HG02852 (cell line): Measurements from ENCODE around the gene CACNA2D4.

Source experiments
- ATAC-seq: cut with Tn5 transposase; IDR thresholded peaks from one replicate; pipeline ENCODE4 v1.9.1; 2021; ENCODE audit warnings: mild to moderate bottlenecking, moderate library complexity; ENCODE audit not compliant: unreplicated experiment

CACNA2D4 gene

GRCh38 chr12:1758887-1759286 is 159.6 kb downstream of the CACNA2D4 start:
- no peak for ATAC-seq

DNA sequence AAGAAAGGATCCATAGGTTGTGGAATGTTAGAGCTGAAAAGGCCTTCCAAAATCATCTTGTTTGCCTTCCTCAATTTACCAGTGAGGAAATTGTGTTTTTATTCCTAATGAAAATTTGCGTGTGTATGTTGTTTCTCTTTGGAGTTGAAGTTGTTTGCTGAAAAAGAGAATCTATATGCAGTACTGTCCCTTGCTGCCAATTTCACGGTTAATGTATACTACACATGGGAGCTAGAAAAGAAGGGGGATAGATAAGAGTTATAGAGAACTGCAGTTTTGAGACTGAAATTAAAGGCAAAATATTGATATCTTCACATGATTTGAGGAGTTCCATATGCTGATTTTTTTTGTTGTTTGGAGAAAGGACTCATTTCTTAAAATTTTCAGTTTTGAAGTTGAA is 160.1 kb downstream of the CACNA2D4 start:
- ATAC-seq, result no peak

DNA sequence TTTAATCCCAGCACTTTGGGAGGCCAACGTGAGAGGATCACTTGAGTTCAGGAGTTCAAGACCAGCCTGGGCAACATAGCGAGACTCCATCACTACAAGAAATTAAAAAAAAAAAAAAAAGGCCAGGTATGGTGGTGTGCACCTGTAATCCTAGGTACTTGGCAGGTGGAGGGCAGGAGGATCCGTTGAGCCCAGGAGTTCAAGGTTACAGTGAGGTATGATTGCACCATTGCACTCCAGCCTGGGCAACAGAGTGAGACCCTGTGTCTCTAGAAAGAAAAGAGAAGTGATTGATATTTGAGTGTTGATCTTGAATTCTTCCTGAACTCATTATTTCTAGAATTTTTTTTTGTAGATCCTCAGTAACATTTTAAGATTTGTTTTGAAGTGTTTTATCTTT is 168.2 kb downstream of the CACNA2D4 start:
- ATAC-seq, result no peak

- ATAC-seq, result no peak
Observed at GRCh38 chr12:1749019-1749418, 169.4 kb downstream of the CACNA2D4 start.

DNA sequence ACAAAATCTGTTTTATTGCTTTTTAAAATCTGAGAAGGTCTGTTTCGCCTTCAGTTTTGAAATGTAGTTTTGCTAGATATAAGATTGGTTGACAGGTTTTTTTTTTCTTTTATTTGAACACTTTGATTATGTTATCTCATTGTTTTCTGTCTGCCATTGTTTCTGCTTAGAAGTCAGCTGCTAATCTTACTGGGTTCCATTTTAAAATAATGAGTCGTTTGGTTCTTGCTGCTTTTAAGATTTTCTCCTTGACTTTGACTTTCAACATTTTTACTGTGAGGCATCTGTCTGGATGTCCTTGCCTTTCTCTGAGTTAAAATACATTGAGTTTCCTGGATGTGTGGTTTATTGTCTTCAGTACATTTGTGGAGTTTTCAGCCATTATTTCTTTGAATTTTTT is 170.8 kb downstream of the CACNA2D4 start:
- no peak for ATAC-seq

- ATAC-seq, result no peak
Observed at GRCh38 chr12:1744932-1745331, 173.5 kb downstream of the CACNA2D4 start.
